Activated CD8-positive, alpha-beta memory T cell treated with anti-CD3 and anti-CD28 coated beads for 36 hours (primary cell): ENCODE results near the gene MEIS1. TPM values are rescaled to one million over a fixed set of nuclear protein-coding genes. Genes with fewer than 3 reads are reported as not detected.

Source experiments
- CTCF ChIA-PET: fragments of 350-600 bp; sonication (Branson Sonifier 250); formaldehyde crosslinking; loops from one replicate; lab custom pipeline; 2021; ENCODE audit warnings: antibody characterized with exemption; lab: Charles Lee
- POLR2A ChIA-PET: fragments of 350-600 bp; sonication (Branson Sonifier 250); formaldehyde crosslinking; loops from one replicate; lab custom pipeline; 2021; ENCODE audit warnings: antibody characterized with exemption; lab: Charles Lee
- total RNA-seq, 2 experiments: library from RNA; stranded (reverse); gene quantifications; one replicate each; pipeline ENCODE4 v1.2.3, GENCODE V29; 2021

Gene MEIS1
- total RNA-seq, 2 experiments from 2014 or later, result not detected

- CTCF ChIA-PET, result no interaction called here
- POLR2A ChIA-PET, result no interaction called here
These were observed 89.1 kb downstream of the MEIS1 start for GRCh38 chr2:66523990-66524389.

- CTCF ChIA-PET, result no interaction called here
- POLR2A ChIA-PET, result no interaction called here
These were observed 90.7 kb downstream of the MEIS1 start for GRCh38 chr2:66525606-66526005.

GRCh38 chr2:66526180-66526579 is 91.3 kb downstream of the MEIS1 start:
- POLR2A ChIA-PET, result interaction anchor here (0.5 kb wide), 1 partner anchor 1670 kb away, joined by 3 read pairs; no protein-coding TSS in a partner anchor
- CTCF ChIA-PET, result no interaction called here

GRCh38 chr2:66528974-66529724 is 94.2 kb downstream of the MEIS1 start:
- POLR2A ChIA-PET, result no interaction called here
- CTCF ChIA-PET, result interaction anchor here (0.8 kb wide), 1 partner anchor 1107 kb away, joined by 3 read pairs; no protein-coding TSS in a partner anchor

GRCh38 chr2:66530651-66531050 is 95.7 kb downstream of the MEIS1 start:
- POLR2A ChIA-PET, result no interaction called here
- CTCF ChIA-PET, result no interaction called here

GRCh38 chr2:66531155-66531554 is 96.2 kb downstream of the MEIS1 start:
- CTCF ChIA-PET, result no interaction called here
- POLR2A ChIA-PET, result no interaction called here

- ChIA-PET CTCF (no interaction called here), POLR2A (no interaction called here)
These were observed 96.6 kb downstream of the MEIS1 start for GRCh38 chr2:66531567-66531966.

- ChIA-PET CTCF (no interaction called here), POLR2A (no interaction called here)
These were observed 98.3 kb downstream of the MEIS1 start for GRCh38 chr2:66532972-66533868.

- POLR2A ChIA-PET, result no interaction called here
- CTCF ChIA-PET, result no interaction called here
These were observed 99.5 kb downstream of the MEIS1 start for GRCh38 chr2:66534461-66534860.

- POLR2A ChIA-PET, result no interaction called here
- CTCF ChIA-PET, result no interaction called here
These were observed 100.8 kb downstream of the MEIS1 start for GRCh38 chr2:66535574-66536289.

GRCh38 chr2:66536290-66536673 is 101.4 kb downstream of the MEIS1 start:
- POLR2A ChIA-PET, result no interaction called here
- CTCF ChIA-PET, result no interaction called here

- ChIA-PET POLR2A (no interaction called here), CTCF (no interaction called here)
These were observed 102.1 kb downstream of the MEIS1 start for GRCh38 chr2:66536997-66537396.

- ChIA-PET CTCF (no interaction called here), POLR2A (no interaction called here)
These were observed 103.4 kb downstream of the MEIS1 start for GRCh38 chr2:66538291-66538690.

- ChIA-PET CTCF (no interaction called here), POLR2A (no interaction called here)
These were observed 104.5 kb downstream of the MEIS1 start for GRCh38 chr2:66539452-66539851.

GRCh38 chr2:66541646-66542045 is 106.7 kb downstream of the MEIS1 start:
- ChIA-PET POLR2A (no interaction called here), CTCF (no interaction called here)

- CTCF ChIA-PET, result no interaction called here
- POLR2A ChIA-PET, result no interaction called here
These were observed 108.4 kb downstream of the MEIS1 start for GRCh38 chr2:66543257-66543767.

GRCh38 chr2:66544258-66544657 is 109.3 kb downstream of the MEIS1 start:
- ChIA-PET CTCF (no interaction called here), POLR2A (no interaction called here)

GRCh38 chr2:66545258-66545657 is 110.3 kb downstream of the MEIS1 start:
- ChIA-PET POLR2A (no interaction called here), CTCF (no interaction called here)

- ChIA-PET POLR2A (no interaction called here), CTCF (no interaction called here)
These were observed 112.2 kb downstream of the MEIS1 start for GRCh38 chr2:66547118-66547517.

GRCh38 chr2:66547887-66548286 is 113.0 kb downstream of the MEIS1 start:
- CTCF ChIA-PET, result no interaction called here
- POLR2A ChIA-PET, result no interaction called here
